ENCODE data around the gene ZFP1. TPM values are rescaled to one million over a fixed set of nuclear protein-coding genes. Genes with fewer than 3 reads are reported as not detected.

ZFP1 gene
- total RNA-seq, result 7.4 and 8.6 TPM in 2 replicates

GRCh38 chr16:75148311-75149195 lies at the start of gene ZFP1:
Gene ZFP1, plus strand, starts transcription at chr16:75148524. Its CDS starts 4,428 bp downstream, at chr16:75152952.

DNA sequence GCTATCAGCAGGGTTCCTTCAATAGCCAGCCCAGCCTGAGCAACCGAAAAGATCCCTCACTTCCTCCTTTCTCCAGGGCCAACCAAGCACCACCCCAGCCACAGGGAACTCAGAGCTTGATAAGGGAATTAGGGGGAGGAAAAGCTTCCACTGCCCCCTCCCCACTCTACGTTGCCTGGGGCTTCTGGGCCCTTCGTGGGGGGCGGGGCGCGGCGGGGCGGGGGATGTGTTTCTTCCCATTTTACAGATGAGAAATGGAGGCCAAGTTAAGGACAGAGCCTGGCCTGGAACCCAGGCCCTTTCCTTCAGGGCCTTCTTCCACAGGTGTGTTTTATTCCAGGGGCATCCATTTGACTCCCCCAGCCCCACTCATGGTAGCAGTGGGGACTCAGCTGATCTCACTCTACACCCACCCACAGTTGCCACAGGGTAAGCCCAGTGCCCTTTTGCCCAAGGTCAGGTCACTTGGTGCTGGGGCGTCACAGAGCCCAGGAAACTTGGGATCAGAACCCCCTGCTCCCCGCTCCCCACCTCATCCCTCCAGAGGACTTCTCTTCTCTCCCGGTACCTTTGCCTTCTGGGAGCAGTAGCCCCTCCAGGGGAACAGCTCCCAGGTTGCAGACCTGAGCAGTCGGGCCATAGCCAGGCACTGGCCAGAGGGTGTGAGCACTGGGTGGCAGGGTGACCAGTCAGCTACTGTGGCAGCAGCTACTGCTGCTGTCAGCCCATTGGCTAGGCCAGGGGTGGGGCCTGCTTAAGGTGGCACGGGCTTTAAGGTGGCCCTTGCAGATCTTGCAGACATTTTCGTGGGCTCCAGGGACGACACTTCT lies 32.0 kb upstream of the ZFP1 start, which contains the start of gene LDHD:
Gene LDHD (minus strand): TSS at position 700 of the 830 bp plus-strand sequence. CDS start 60 bp downstream, at position 640.

GRCh38 chr16:75206749-75207451 lies 58.6 kb downstream of the ZFP1 start, which contains the start of gene CTRB2:
Gene CTRB2, minus strand, starts transcription at chr16:75207161. Its CDS starts 20 bp downstream, at chr16:75207141.

DNA sequence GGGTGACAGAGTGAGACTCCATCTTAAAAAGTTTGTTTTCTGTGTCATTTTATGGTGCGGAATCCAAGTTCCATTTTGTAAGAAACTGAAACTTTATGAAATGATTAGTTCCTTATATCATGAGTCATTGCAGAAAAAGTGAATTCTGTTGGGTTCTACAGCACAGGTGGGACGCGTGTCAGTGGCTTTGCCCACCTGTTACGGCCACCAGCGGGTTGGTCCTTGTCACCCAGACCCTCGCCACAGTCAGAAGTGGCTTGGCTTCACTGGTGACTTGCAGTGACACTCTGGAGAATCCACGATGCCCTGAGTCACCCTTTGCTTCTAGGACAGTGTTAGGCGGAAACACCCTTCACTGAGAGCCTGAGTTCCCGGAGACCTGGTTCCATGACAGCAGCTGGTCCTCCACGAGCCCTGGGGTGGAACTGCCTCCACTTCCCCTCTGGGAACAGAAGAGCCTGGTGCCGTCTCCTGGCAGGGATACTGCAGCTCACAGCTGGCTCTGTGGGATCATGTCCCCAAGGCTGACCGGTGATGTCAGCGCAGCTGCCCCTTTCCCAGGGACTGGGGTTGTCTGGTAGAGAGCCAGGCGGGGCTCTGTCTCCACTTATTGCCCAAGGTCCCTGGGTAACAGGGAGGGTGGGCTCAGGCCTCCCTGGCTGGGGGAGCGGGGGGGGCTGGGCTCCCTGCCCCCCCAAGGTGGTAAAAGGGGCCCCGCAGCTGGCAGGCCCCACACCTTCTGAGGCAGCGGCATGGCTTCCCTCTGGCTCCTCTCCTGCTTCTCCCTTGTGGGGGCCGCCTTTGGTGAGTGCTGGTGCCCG lies 70.1 kb downstream of the ZFP1 start, which contains the start of gene CTRB1:
Gene CTRB1 (plus strand): TSS at position 733 of the 821 bp plus-strand sequence. CDS start 20 bp downstream, at position 753.

Other genes with a start within 250 kb of the ZFP1 start
- gene WDR59, start 163.4 kb upstream of the ZFP1 start, total RNA-seq, result 12.9 and 15.4 TPM in 2 replicates
- 20.2 and 26.6 TPM in 2 replicates for gene ZNRF1, start 149.5 kb upstream of the ZFP1 start, total RNA-seq
- gene LDHD, start 31.7 kb upstream of the ZFP1 start, total RNA-seq, result 2.8 and 7.4 TPM in 2 replicates
- not detected in 2 replicates for gene CTRB2, start 58.6 kb downstream of the ZFP1 start, total RNA-seq
- not detected in 2 replicates for gene CTRB1, start 70.5 kb downstream of the ZFP1 start, total RNA-seq
- 42.5 and 46.4 TPM in 2 replicates for gene BCAR1, start 103.1 kb downstream of the ZFP1 start, total RNA-seq